Tibial nerve (tissue), 4 donors: ENCODE data around the gene XKRX.

ENCODE experiments used
- CTCF ChIP-seq, 5 experiments: fragments of 200-600 bp in 3 of 5; fragments of 450-650 bp in 2 of 5; sonication (generic) in 3 of 5; IDR thresholded peaks; one replicate each; pipeline ENCODE4 v1.5.1; 2016 to 2019; ENCODE audit warnings: antibody characterized with exemption in 5 of 5, mild to moderate bottlenecking in 3 of 5, moderate library complexity in 2 of 5
- EP300 ChIP-seq, 2 donors: sonication (generic); formaldehyde crosslinking; IDR thresholded peaks; one replicate each; pipeline ENCODE4 v1.6.1; 2017; ENCODE audit warnings: antibody characterized with exemption in 2 of 2, mild to moderate bottlenecking in 1 of 2

DNA sequence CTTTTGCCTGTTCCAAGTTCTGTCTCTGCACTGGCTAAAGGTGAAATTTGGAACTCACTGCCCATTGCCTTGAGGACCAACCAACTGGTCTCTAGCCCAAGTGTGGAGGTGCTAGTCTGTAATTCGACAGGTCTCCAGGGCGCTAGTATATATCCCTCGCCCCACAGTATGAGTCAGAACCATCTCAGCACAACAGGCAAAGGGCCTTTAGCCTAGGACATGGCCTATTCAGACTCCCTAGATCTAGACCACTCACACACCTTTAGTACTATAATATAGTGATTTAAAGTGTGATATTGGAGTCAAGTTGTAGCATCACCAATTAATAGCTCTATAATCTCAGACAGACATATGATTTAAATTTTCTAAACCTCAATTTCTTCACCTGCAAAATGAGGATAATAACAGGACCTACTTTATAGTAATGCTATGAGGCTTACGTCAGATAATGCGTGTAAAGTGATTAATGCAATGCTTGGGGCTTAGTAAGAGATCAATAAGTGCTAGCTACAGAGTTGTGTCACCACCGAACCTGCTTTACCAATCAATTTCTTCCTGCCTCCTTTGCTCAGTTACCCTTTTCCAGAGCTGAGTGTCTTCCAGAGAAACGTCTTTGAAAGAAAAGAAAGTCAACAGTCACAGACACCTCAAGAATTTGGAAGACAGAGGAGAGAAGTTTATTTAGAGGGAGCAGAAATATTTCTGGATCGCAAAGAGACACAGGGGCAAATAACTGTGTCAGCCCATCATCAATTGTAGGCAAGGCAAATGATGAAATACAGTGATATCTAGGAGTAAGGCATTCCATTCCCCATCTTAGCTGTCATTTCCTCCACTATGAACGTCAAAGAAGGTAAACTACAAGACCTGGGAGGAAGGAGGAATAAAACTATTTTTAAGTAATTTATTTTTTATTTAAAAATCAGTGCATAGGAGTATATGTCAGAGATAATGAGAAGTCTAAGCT, 56.8 kb downstream of the XKRX start:
- TF ChIP-seq CTCF (IDR thresholded peaks at IDR 0.05): no peak
- no peak for TF ChIP-seq EP300 (IDR thresholded peaks at IDR 0.05)
